Transverse colon (tissue), 4 donors: ENCODE measurements around the gene GOLGA6A.

ENCODE experiments used
- CTCF ChIP-seq, 5 experiments: fragments of 200-600 bp in 3 of 5; fragments of 450-650 bp in 2 of 5; sonication (generic) in 3 of 5; IDR thresholded peaks; 1 replicate in 2 of 5; 2 replicates in 3 of 5; pipeline ENCODE4 v1.5.1; 2016 to 2017; ENCODE audit warnings: antibody characterized with exemption in 5 of 5, inconsistent platforms in 3 of 5, mild to moderate bottlenecking in 2 of 5, moderate library complexity in 1 of 5
- POLR2A ChIP-seq: fragments of 450-650 bp; IDR thresholded peaks from one replicate; pipeline ENCODE4 v1.6.1; 2016; ENCODE audit warnings: antibody characterized with exemption, mild to moderate bottlenecking, moderate library complexity
- POLR2AphosphoS5 ChIP-seq, 3 donors: sonication (generic); formaldehyde crosslinking; IDR thresholded peaks; one replicate each; pipeline ENCODE4 v1.6.1; 2016; ENCODE audit warnings: antibody characterized with exemption in 3 of 3

GRCh38 chr15:74127954-74128784, 45.8 kb upstream of the GOLGA6A start:
- no peak for TF ChIP-seq POLR2A
- no peak for TF ChIP-seq CTCF (IDR thresholded peaks at IDR 0.05)
- no peak for TF ChIP-seq POLR2AphosphoS5 (IDR thresholded peaks at IDR 0.05)
